BJ (cell line): ENCODE results near the gene PANK2. TPM values are rescaled to one million over a fixed set of nuclear protein-coding genes. Genes with fewer than 3 reads are reported as not detected.

ENCODE experiments used
- CTCF ChIA-PET: fragments of 350-600 bp; formaldehyde crosslinking; extraction: SDS; loops from one replicate; lab custom pipeline; 2021; ENCODE audit warnings: antibody characterized with exemption, inconsistent platforms; lab: Yijun Ruan, JAX
- POLR2A ChIA-PET: fragments of 300-600 bp; sonication (Branson Sonifier 250); formaldehyde crosslinking; extraction: SDS; loops from one replicate; lab custom pipeline; 2021; ENCODE audit warnings: antibody characterized with exemption; lab: Charles Lee
- DNase-seq: peaks from one replicate; pipeline ENCODE4 v3.0.0-alpha.2; 2011; ENCODE audit warnings: low read depth
- H3K27me3 ChIP-seq: 2 replicates; pipeline ENCODE4 v1.6.0; 2011; ENCODE audit warnings: low read length; ENCODE audit not compliant: control insufficient read depth, insufficient read depth
- H3K36me3 ChIP-seq: 2 replicates; pipeline ENCODE4 v1.5.1; 2011; ENCODE audit warnings: low read length; ENCODE audit not compliant: control insufficient read depth, insufficient read depth
- H3K4me3 ChIP-seq: 2 replicates; pipeline ENCODE4 v1.5.1; 2011; ENCODE audit warnings: low read depth, mild to moderate bottlenecking, control low read depth, low read length
- polyA plus RNA-seq: library from polyadenylated mRNA; depleted of rRNA; stranded (reverse); fragments of >200 nt; gene quantifications from 2 replicates; pipeline ENCODE4 v1.2.3, GENCODE V29; 2011
- TF ChIP-seq, protein P1 (sequence below): IDR thresholded peaks from 2 replicates; pipeline ENCODE4 v1.5.1; 2011; ENCODE audit warnings: low read depth, mild to moderate bottlenecking, control low read depth, inconsistent platforms, low read length, moderate library complexity; ENCODE audit not compliant: insufficient read depth

PANK2 gene
- polyA plus RNA-seq, 1 experiment = 12.5 TPM

DNA sequence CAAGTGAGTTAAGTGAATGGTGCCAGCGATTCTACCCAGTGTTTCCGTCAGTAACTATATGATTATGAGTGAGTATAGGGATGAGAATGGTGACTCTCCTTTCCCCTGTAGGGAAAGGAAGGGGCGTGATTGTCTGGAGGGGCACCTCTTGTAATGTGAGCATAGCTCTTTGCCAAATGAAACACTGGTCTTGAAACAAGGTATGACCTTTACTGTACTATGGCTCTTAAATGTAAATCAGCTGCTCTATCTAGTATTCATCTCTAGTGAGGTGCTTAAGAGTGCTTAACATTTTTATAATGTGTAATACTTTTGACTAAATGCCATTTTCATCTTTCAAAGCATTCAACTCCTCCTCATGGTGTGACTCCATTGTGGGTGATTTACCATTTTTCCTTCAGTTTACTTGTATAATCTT is 11.0 kb downstream of the PANK2 start:
- ChIA-PET POLR2A (no interaction called here), CTCF (no interaction called here)
- no peaks in the 10 kb centered on the region for H3K27me3 ChIP-seq
- no peak for DNase-seq
- TF ChIP-seq, protein P1, sequence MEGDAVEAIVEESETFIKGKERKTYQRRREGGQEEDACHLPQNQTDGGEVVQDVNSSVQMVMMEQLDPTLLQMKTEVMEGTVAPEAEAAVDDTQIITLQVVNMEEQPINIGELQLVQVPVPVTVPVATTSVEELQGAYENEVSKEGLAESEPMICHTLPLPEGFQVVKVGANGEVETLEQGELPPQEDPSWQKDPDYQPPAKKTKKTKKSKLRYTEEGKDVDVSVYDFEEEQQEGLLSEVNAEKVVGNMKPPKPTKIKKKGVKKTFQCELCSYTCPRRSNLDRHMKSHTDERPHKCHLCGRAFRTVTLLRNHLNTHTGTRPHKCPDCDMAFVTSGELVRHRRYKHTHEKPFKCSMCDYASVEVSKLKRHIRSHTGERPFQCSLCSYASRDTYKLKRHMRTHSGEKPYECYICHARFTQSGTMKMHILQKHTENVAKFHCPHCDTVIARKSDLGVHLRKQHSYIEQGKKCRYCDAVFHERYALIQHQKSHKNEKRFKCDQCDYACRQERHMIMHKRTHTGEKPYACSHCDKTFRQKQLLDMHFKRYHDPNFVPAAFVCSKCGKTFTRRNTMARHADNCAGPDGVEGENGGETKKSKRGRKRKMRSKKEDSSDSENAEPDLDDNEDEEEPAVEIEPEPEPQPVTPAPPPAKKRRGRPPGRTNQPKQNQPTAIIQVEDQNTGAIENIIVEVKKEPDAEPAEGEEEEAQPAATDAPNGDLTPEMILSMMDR = no peak
- H3K4me3 ChIP-seq = no peak overlapping the region
- no peaks in the 10 kb centered on the region; the same call in 1 of the 2 replicates for H3K36me3 ChIP-seq

DNA sequence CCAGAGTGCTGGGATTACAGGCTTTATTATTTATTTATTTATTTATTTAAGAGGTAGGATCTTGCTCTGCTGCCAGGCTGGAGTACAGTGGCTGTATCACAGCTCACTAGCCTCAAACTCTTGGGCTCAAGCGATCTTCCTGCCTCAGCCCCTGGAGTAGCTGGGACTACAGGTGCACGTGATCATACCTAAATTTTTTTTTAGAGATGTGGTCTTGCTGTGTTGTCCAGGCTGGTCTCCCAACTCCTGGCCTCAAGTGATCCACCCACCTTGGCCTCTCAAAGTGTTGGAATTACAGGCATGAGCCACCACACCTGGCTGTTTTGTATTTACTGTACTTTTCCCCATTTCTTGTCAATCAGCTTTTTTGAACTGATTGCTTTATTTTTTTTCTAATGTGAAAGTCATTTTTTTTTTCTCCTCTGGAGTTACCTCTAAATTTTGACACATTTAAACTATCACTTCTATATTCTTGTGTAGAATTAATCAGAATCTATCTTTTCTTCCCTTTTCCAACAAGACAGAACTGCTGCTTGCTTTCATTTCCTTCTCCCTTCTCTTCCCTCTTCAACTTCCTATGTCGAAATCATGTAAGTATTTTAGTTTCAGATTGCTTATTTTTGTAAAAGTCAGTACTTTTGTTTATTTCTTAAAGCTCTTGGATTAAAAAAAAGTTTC is 12.0 kb downstream of the PANK2 start:
- TF ChIP-seq, protein P1 = no peak
- CTCF ChIA-PET = interaction anchor here (0.7 kb wide), 1 partner anchor 109 kb away, joined by 3 read pairs; no protein-coding TSS in a partner anchor
- H3K4me3 ChIP-seq = no peak overlapping the region
- H3K36me3 ChIP-seq = no peaks in the 10 kb centered on the region; the same call in 1 of the 2 replicates
- H3K27me3 ChIP-seq = no peaks in the 10 kb centered on the region
- no peak for DNase-seq
- POLR2A ChIA-PET = interaction anchor here (0.6 kb wide), 1 partner anchor 84 kb away, joined by 4 read pairs; no protein-coding TSS in a partner anchor

DNA sequence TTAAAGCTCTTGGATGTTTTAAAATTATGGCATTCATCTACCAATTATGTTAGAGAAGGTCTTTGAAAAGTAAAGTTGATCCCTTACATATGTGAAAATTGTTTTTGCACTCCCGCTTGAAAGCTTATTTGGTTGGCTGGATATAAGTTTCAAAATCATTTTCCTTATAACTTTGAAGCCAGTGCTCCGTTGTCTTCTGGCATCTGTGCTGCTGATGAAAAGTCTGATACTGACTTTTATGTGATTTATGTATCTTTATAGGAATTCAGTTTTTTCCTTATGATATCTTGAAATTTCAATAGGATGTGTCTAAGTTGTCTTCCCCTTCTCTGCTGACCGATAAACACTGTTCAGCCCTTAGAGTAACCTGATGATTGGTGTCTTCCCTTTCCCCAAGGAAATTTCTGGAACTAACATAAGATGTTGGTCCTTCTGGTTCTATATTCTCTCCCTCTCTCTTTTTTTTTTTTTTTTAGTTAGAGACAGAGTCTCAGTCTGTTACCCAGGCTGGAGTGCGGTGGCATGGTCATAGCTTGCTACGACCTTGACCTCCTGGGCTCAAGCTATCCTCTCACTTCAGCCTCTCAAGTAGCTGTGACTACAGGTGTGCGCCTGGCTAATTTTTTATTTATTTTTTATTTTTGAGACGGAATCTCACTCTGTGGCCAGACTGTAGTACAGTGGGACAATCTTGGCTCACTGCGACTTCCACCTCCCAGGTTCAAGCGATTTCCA is 12.7 kb downstream of the PANK2 start:
- ChIA-PET CTCF (interaction anchor here (0.7 kb wide), 1 partner anchor 108 kb away, joined by 3 read pairs; no protein-coding TSS in a partner anchor), POLR2A (no interaction called here)
- no peak for DNase-seq
- TF ChIP-seq, protein P1 = no peak
- Histone ChIP-seq H3K4me3 (no peak overlapping the region), H3K36me3 (no peaks in the 10 kb centered on the region; the same call in 1 of the 2 replicates), H3K27me3 (no peaks in the 10 kb centered on the region)

DNA sequence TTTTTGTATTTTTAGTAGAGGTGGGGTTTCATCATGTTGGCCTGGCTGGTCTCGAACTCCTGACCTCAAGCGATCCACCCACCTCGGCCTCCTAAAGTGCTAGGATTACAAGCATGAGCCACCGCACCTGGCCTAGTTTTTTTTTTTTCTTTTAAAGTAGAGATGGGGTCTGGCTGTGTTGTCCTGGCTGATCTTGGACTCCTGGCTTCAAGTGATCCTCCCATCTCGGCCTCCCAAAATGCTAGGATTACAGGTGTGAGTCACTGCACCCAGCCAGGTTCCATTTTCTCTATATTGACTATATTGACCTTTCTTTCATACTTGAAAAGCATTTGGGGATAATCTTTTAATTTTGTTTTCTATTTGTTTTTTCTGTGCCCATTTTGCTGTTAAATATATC is 13.3 kb downstream of the PANK2 start:
- no peak for DNase-seq
- Histone ChIP-seq H3K4me3 (no peak overlapping the region), H3K36me3 (no peaks in the 10 kb centered on the region), H3K27me3 (no peaks in the 10 kb centered on the region)
- ChIA-PET POLR2A (no interaction called here), CTCF (no interaction called here)
- TF ChIP-seq, protein P1 = no peak

DNA sequence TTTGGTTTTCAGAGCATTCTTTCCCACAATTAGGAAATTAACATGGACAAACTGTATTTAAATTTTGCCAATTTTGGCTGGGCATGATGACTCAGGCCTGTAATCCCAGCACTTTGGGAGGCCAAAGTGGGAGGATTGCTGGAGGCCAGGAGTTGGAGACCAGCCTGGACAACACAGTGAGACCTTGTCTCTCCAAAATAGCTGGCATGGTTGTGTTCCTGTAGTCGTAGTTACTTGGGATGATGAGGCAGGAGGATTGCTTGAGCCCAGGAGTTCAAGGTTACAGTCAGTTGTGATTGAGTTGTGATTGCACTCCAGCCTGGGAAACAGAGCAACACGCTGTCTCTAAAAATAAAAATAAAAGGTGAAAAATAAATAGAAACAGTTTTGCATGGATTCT is 15.0 kb downstream of the PANK2 start:
- CTCF ChIA-PET = interaction anchor here (0.6 to 1.2 kb wide), 4 partner anchors 9 to 165 kb away, joined by 3 read pairs; no protein-coding TSS in a partner anchor
- Histone ChIP-seq H3K4me3 (no peak overlapping the region), H3K36me3 (0 out of 2 replicates have a peak, but pooled peaks cover under 1% of the 10 kb centered on the region), H3K27me3 (no peaks in the 10 kb centered on the region)
- TF ChIP-seq, protein P1 = no peak
- DNase-seq = no peak
- POLR2A ChIA-PET = no interaction called here
